Stimulated activated CD4-positive, alpha-beta T cell treated with anti-CD3 and anti-CD28 coated beads, TNF-alpha, amount 100 ng/mL, for 24 hours (primary cell): Measurements from ENCODE around the gene PTPRT.

Experiments used
- DNase-seq, 3 experiments: peaks; one replicate each; pipeline ENCODE4 v3.0.0-alpha.2; 2020; ENCODE audit warnings: low read depth in 3 of 3

PTPRT gene

DNA sequence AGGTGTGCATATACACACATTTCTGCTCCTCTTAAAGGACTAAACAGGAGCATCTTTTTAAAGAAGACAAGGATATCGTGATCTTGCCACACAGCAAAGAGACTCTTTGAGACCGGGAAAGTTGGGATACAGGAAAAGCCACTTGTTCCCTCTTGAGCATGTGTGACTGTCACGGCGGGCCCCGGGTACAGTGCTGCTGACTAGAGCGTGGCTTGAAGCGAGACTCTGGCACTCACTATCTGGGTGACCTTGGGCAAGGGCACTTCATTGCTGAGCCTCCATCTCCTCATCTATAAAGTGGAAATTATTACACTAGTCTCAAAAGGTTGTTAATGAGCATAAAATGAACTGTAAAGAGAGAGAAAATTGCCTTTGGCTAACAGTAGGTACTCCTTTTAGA, 713.9 kb downstream of the PTPRT start:
- DNase-seq = no peak

DNA sequence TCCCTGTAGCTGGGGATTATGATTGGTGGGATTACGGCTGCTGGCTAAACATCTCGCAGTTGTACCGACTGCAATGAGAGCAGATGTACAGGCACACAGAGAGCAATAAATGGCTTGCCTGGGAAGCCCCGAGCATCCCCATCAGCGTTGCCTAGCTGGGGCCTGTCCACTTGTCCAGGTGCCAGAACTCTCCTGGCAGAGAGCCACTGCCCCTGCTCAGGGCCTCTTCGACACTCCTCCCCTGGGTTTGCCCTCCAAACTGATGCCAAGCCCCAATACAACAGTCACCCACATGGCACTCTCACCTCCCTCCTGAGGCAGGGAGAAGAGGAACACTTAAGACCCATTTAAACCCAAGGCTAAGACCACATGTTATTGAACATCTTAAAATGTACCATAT, 715.1 kb downstream of the PTPRT start:
- DNase-seq = no peak

GRCh38 chr20:42472198-42472597, 717.5 kb downstream of the PTPRT start:
- no peak for DNase-seq

DNA sequence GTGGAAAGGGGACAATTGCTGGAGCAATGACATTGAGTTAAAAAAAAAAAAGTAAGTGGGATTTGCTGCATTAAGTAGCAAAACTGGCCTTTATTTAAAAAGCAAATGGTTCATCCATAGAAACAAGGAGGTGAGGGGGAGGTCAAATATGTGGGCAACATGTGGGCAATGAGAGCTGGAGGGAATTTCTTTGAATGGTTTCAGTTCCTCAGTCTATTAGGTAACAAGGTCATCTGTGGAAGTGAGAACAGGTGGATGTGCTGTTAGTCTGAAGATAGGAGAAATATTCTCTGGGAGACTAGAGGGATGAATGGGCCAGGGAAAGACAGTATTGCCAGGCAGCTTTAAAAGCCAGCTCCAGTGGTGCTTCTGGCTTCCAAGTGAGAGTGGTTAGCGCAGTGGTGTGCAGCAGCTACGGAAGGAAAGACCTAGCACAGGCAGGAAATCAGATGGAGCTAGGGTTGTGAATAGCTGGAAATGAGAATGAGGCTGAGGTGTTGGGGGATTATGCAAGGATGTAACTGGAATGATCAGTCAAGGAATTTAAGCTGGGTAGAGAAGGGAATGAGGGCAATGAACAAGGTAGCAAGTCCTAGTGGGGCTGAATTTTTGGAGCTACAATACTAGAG, 727.6 kb downstream of the PTPRT start:
- no peak for DNase-seq

DNA sequence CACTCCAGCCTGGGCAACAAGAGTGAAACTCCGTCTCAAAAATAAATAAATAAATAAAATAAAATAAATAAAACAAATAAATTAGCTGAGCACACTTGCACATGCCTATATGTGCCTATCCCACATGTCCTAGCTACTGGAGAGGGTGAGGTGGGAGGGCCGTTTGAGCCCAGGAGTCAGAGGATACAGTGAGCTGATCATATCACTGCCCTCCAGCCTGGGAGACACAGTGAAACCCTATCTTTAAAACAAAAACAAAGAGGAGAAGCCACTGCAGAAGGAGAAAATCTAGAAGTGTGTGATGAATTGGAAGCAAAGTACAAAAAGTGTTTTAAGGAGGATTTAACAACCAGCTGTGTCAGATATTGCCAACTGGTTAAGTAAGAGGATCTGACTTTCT, 728.4 kb downstream of the PTPRT start:
- no peak for DNase-seq

DNA sequence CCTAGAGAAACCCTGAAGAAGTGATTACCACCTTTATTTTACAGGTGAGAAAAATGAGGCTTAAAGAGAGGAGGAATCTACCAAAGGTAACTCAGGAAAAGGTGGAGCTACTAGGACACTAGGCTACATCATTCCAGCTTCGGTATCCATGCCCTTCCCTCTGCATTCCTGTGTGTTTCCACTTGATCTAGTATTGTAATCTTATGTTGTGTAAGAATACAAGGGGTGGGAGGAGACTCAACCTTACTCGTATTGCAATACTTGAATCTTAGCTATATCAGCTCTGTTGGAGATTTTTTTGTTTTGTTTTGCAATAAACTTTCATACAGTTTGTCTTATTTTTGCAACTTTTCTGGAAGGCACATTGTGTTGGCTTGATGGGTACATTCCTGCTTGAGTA, 742.4 kb downstream of the PTPRT start:
- DNase-seq = no peak

DNA sequence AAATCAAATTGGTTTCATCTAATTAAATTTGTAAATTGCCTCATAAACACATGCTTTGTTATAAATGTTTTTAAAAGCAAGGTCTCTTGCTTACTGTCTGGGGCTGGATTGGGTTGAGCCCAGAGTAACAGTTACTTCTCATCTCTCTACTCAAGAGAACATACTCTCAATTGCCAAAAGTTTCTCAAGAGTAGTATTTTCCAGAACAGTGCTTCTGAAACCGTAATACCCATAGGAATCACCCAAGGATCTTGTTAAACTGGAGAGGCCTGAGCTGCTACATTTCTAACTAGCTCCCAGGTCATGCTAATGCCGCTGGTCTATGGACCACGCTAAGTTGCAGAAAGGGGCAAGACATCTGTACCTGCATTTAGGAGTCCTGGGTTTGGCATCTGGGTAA, 744.9 kb downstream of the PTPRT start:
- DNase-seq = no peak

- no peak for DNase-seq
Measured at GRCh38 chr20:42443200-42443599, 746.5 kb downstream of the PTPRT start.

- DNase-seq = no peak
Measured at GRCh38 chr20:42442716-42443115, 747.0 kb downstream of the PTPRT start.

DNA sequence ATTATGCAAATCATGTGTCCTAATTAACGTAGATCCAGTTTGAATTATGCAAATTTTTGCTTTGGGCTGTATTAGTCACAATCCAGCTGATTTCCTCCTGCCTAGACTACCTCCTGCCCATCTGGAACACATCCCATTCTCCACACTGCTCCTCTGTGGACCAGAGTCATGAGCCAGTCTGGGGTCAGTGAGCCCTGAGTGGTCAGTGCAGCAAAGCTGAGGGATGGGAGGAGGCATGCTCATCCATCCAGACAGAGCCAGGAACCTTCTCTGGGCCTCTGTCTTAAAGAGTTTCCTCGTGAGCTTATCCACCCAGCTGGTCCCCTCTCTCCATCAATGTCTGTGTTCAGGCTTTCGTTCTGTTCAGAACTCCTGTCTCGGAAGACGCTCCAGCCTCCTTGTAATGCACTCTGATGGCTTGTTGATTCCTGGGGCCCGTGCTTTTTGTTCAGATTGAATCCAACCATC, 747.8 kb downstream of the PTPRT start:
- no peak for DNase-seq

- DNase-seq = no peak
Measured at GRCh38 chr20:42441196-42441863, 748.4 kb downstream of the PTPRT start.

GRCh38 chr20:42435230-42435629, 754.5 kb downstream of the PTPRT start:
- no peak for DNase-seq

DNA sequence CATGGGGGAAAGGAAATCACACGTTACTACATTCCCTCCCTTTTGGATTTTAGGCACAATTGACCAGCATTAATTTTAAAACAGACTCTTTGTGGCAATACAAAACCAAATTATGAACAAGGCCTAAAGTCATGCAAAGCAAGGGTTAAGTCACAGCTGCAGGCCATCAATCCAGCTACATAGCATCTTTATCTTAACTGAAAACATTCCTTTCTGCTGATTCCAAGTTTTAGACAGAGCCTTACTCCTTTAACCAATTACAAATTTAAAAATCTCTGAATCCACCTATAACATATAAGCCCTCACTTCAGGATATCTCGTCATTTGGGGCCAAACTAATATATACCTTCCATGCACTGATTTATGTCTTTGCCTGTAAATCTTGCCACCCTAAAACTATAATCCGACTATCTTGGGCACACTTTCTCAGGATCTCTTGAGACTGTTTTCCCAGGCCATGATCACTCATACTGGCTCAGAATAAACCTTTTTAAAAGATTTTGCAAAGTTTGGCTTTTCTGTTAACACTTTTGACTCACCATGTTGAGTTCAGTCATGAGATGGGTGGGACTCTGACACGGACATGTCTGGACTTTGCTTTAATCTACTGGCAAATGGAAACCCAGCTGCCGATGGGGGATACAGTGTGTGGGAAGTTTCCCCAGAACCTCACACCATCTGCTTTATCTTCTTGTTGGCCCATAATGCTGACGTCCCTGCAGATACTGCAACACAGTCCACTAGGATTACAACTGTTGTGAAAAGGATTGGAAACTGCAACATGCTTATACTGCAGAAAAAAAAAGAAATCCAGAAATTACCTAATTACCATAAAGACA, 757.0 kb downstream of the PTPRT start:
- DNase-seq = no peak

GRCh38 chr20:42430598-42430997, 759.1 kb downstream of the PTPRT start:
- no peak for DNase-seq

DNA sequence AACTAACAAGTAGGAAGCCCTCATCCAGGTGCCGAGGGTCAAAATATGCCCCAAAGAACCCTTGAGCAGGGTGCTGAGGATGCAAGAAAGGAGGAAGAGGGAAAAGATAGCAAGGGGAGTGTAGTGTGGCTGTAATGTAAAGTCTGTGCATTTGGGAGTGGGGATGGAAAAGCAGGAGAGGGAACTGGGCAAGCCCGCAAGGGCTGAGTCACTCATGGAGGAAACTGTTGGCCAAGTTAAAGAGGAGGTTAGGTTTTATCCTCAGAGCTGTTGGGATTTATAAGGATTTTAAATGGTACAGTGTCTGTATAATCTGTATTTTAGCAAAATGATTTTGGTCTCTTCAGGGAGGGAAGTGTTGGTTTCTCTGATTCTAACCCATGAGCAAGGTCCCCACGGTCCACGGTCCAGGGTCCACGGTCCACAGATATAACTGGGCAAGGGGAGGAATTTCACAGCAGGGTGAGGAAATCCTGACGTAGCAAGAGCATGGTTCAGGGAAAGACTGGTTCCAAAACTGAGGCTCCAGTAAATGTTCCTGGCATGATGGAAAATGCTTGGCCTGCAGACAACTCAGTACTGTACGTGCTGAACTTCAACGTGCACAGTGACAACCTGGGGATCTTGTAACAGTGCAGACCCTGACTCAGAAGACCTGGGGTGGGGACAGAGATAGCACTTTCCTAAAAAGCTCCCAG, 759.8 kb downstream of the PTPRT start:
- no peak for DNase-seq

- DNase-seq = no peak
Measured at GRCh38 chr20:42419814-42420532, 769.7 kb downstream of the PTPRT start.

DNA sequence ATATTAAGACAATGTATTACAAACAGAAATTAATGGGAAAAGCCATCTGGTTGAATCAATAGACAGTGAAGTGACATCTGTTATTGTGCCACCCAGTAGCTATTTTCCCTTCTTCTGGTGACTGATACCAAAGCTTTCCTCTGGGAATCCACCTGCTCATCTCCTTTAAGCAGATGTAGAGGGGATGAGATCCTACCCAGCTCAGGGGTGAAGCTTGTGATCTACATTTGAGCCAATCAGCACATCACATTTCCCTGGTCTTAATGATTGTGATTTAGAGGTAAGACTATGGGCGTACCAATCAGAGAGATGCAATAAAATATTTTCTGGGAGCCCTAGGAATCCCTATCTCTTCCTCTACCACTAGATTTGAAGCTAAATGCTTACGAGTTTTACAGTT, 782.9 kb downstream of the PTPRT start:
- no peak for DNase-seq

DNA sequence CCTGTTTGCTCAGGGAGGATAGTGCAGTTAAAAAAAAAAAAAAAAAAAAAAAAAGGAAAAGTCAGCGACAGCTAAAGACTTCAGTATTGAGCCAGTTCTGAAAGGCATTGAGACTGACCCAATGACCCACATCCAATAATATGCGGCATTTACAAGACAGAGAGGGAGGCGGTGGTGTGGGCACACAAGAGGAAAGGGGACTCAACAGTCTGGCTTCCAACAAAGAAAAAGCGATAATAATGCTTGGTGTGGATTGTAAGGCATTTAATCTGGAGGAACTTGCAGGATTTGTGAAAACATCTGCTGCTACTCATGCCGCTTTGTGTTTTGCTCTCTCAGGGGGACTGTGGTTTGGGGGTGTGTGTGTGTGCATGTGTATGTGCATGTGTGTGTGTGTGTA, 787.3 kb downstream of the PTPRT start:
- no peak for DNase-seq

GRCh38 chr20:42401613-42402012, 788.1 kb downstream of the PTPRT start:
- DNase-seq = no peak

DNA sequence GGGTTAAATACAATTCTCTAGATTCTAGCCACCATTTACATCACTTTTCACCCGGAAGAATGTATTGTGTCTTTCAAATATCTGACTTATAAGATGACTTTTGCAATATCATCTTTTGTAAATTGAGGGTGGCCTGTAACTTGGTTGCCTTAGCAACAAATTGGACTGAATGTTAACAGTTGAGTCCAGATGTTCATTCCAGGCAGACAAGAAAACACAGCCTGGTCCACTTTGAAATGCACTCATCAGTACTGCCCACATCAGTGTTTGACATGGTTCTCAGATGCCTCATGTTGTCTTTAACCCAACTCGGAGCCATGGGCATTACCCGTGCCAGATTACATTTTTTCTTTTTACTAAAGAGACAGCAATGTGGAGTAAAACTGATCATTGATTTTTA, 789.9 kb downstream of the PTPRT start:
- DNase-seq = no peak

- DNase-seq = no peak
Measured at GRCh38 chr20:42392442-42392841, 797.3 kb downstream of the PTPRT start.

DNA sequence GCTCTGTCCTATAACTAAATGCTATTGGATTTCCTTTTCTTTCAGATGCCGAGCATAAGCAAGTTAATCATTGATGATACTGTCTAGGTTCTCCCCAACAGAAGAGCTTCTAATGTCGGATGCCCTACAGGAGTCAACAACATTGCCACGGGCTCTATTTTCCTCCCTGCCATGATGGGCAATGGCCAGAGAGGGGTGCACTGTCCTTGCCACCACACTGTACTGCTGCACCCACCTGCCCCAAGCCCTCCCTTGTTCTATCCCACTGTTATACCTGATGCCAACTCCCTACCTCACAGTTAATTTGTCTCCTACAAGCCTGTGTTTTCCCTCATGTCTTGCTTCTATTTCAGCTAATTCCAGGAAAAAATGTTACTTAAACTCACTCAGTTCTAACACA, 797.9 kb downstream of the PTPRT start:
- DNase-seq = no peak
